GM10266 (cell line): ENCODE results near the gene PARVA.

Experiments used
- DNase-seq: peaks from one replicate; pipeline ENCODE4 v3.0.0; 2012; ENCODE audit errors: extremely low spot score
- TF ChIP-seq, protein P1 (sequence below): IDR thresholded peaks from 2 replicates; pipeline ENCODE4 v1.5.1; 2012; ENCODE audit warnings: mild to moderate bottlenecking, low read depth; ENCODE audit not compliant: control insufficient read depth, insufficient read depth; ENCODE audit errors: missing control alignments

PARVA gene

DNA sequence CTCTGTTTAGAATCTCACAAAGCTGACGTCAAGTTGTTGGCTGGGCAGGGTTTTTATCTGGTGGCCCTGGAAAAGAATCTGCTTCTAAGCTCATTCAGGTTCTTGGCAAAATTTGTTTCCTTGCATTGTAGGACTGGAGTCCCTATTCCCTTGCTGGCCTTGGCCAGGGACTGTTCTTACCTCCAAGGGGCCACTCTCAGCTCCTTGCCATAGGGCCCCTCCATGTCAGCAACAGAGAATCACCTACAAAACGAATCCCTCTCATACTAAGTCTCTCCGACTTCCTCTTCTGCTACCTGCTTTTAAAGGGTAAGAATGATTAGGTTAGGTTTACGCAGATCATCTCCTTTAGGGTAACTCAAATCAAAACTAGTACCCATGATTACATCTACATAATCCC, 63.2 kb downstream of the PARVA start:
- TF ChIP-seq, protein P1, sequence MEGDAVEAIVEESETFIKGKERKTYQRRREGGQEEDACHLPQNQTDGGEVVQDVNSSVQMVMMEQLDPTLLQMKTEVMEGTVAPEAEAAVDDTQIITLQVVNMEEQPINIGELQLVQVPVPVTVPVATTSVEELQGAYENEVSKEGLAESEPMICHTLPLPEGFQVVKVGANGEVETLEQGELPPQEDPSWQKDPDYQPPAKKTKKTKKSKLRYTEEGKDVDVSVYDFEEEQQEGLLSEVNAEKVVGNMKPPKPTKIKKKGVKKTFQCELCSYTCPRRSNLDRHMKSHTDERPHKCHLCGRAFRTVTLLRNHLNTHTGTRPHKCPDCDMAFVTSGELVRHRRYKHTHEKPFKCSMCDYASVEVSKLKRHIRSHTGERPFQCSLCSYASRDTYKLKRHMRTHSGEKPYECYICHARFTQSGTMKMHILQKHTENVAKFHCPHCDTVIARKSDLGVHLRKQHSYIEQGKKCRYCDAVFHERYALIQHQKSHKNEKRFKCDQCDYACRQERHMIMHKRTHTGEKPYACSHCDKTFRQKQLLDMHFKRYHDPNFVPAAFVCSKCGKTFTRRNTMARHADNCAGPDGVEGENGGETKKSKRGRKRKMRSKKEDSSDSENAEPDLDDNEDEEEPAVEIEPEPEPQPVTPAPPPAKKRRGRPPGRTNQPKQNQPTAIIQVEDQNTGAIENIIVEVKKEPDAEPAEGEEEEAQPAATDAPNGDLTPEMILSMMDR: no peak
- no peak for DNase-seq

DNA sequence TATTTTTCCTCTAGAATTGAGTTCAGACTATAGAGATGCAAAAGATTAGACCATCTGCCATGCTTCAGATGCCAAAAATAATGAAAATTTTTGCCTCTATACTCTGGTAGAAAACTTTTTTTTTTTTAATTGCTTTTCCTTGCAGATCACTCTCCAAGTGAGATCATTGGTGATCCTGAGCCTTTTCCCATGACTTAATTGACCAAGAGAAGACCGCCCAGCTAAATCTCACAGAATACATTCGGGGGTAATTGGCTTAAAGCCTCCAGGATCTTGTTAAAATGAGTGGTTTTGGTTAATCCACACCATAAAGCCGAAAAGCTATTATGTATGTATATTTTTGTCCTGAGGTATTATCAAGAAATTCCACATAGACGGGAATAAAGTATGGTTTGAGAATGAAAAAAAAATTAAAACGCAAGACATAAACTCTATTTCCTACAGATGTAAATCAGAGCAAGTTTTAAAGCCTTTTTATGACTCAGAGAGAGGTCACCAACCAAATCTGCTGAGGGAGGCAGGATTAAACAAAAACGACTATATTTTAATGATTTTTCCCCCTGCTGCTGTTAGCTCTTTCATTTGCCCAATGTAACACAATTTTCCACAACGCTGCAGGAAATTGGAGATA, 64.0 kb downstream of the PARVA start:
- DNase-seq: no peak
- TF ChIP-seq, protein P1: no peak

DNA sequence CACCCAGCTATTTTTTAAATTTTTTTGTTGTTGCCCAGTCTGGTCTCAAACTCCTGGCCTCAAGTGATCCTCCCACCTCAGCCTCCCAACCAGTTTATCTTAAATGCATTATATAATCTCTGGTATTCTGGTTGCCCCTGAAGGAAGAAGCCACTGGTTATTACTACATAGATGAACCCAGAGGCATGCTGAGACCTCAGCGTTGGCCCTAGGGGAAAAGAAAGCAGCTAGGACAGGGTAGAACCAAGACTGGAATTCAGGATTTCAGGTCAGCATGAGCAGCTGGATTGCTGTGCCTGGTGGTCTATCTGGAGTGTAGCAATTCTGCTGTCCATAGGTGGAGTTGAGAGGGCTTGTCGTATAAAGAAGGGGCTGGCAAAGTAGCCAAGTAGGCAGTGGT, 67.2 kb downstream of the PARVA start:
- no peak for DNase-seq
- TF ChIP-seq, protein P1: no peak

DNA sequence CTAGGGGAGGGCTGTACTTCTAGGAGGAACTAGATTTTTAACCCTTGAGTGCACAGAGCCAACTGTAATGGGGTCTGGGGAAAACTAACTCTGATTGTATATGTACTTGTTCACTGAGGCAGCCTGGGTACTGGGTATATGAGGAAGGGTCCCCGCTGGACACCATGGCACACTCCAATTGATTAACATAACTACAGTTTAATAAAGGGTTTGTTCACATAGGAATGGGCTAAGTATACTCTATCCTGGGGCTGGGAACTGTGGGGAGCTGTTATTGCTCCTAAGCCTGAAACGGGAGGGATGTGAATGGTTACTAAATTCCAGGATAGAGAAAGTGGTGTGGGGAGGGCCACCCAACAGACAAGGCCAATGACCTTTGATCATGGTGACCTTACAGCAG, 67.6 kb downstream of the PARVA start:
- DNase-seq: no peak
- TF ChIP-seq, protein P1: no peak

DNA sequence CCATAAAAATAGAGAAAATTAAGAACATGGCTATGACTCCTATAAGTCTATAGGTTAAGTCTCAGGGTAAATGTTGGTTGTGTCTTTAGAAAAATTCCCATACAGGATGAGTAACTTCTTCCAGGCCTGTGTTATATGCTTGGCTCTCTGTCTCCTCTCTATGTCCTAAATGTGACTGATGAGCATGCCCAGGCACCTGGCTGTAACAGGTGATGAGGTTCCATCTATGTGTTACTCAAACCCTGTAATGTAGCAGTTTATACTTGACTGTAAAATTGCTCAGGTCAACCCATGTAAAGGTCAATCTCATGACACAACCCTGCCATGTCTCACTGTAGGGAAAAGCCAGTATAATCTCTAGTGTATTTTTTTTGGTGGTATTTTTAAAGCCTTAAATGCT, 69.5 kb downstream of the PARVA start:
- no peak for DNase-seq
- TF ChIP-seq, protein P1: no peak

DNA sequence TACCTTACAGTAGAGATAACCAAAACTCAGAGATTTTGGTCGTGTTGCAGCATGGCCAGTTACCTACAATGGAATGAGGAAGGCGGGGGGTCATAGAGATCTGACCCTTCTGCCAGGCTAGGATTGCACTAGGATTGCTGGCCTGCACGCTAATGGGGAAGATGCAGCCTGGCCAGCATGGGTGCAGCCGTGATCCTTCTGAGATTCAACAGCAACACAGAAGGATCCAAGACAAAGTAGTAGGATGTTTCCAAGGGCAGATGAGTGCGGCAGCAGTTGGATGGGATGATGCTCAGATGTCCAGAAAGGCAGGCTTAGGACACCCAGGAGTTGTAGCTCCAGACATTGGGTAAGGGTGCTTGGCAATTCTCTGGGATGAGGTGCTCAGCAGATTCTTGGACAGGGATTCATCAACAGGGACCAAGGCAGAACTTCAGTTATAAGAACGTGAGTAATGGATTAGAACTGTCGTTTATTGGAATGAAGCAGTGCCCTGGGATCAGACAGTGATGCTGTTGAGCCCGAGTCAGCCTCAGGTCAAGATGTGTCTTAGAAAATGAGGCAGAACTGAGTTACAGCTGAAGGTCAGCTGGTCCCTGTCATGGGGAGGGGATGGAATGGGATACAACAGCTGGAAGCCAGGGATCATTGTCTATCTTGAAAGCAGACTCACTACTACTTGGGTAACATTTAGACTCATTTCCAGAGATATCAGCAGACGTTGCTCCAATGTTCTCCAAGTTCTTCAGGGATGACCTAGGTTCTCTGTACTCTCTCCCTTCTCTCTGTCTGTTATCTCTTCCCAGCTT, 71.0 kb downstream of the PARVA start:
- no peak for DNase-seq

More for the DNA sequence above, 71.0 kb downstream of the PARVA start:
- TF ChIP-seq, protein P1: no peak
